ENCODE results near the gene NF1. TPM values are rescaled to one million over a fixed set of nuclear protein-coding genes. Genes with fewer than 3 reads are reported as not detected.
"Not testable (repeated sequence)": the region's sequence is repeated elsewhere in the genome, so short reads cannot be mapped to it uniquely, and the experiment has no call there.

NF1 gene
- total RNA-seq, 2 donors from 2014 or later: 27.6 to 44.4 TPM

DNA sequence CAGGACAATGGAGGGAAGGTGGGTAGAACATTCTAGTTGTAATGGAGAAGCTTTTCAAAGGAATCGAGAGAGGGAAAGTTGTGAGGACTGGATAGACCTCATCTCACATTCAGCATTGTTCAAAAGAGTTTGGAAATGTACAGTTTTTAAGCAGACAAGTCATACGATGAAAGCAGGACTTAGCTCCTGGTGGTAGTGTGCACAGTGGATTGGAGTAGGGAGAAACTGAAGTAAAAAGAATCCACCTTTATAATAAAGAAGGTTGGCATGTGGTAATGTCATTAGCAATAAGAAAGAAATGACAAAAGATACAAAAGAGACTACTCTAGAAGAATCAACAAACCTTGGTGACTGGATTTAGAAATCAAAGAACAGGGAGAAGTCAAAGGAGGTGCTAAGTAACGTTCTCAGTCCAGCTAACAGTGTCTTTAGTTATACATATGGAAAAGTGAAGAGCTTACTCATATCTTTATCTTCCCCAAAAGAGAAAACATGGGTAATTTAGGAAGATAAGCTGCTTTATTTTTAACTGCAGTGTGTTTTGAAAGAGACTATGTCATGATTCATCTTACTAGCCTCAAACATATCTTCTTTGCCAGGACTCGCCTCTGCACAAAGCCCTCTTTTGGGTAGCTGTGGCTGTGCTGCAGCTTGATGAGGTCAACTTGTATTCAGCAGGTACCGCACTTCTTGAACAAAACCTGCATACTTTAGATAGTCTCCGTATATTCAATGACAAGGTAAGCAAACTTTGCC, 245.3 kb downstream of the NF1 start:
- Mint-ChIP-seq H3K27ac (peak overlapping the region; percentile 7), H3K9me3 (no peaks in the 10 kb centered on the region), H3K4me1 (no peaks in the 10 kb centered on the region), H3K4me3 (no peak overlapping the region), H3K36me3 (ENCODE audit: low read depth) (peaks cover 40% of the 10 kb centered on the region), H3K27me3 (no peaks in the 10 kb centered on the region)
- no peak for ATAC-seq (replicated peaks)

DNA sequence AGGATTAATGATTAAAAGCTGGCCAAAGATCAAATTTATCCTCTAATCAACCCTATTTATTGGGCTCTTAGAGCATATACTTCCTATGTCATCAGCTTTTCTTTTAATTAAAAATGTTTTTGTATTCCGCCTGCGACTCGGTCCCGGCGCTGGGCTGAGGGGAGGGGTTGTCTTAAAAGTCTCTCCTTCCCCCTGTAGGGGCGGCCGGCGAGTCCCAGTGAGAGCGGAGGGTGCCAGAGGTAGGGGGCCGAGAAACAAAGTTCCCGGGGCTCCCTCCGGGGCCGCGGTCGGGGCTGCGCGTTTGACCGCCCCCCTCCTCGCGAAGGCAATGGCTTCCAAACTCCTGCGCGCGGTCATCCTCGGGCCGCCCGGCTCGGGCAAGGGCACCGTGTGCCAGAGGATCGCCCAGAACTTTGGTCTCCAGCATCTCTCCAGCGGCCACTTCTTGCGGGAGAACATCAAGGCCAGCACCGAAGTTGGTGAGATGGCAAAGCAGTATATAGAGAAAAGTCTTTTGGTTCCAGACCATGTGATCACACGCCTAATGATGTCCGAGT, 250.5 kb downstream of the NF1 start:
- H3K4me3 Mint-ChIP-seq, H3K27me3 Mint-ChIP-seq, H3K27ac Mint-ChIP-seq, H3K9me3 Mint-ChIP-seq, H3K4me1 Mint-ChIP-seq: not testable (repeated sequence)
- peak; percentile 26 for ATAC-seq (replicated peaks)
- peaks cover 32% of the 10 kb centered on the region for H3K36me3 Mint-ChIP-seq (ENCODE audit: low read depth)

DNA sequence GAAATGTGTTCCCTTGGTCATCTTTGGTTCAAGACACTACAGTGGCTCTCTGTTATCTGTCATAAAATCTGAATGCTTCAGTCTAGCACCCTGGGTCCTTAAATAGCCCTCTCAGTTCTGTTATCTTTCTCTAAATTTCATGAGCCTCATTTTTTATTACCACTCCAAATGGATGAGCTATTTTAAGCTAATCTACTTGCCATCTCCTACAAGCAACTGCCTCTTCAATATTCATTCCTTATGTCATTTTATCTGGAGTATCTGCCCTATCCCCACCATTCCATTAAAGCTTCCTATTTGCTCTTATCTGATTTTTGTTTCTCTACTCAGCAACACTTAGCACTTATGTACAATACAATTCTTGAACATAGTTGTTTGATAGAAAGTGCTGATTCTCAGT, 254.7 kb downstream of the NF1 start:
- H3K27me3 Mint-ChIP-seq: no peaks in the 10 kb centered on the region
- no peak for ATAC-seq (replicated peaks)
- no peaks in the 10 kb centered on the region for H3K4me1 Mint-ChIP-seq
- H3K36me3 Mint-ChIP-seq (ENCODE audit: low read depth): peaks cover 53% of the 10 kb centered on the region
- H3K9me3 Mint-ChIP-seq: no peaks in the 10 kb centered on the region
- no peak overlapping the region for H3K4me3 Mint-ChIP-seq
- H3K27ac Mint-ChIP-seq: no peak overlapping the region

DNA sequence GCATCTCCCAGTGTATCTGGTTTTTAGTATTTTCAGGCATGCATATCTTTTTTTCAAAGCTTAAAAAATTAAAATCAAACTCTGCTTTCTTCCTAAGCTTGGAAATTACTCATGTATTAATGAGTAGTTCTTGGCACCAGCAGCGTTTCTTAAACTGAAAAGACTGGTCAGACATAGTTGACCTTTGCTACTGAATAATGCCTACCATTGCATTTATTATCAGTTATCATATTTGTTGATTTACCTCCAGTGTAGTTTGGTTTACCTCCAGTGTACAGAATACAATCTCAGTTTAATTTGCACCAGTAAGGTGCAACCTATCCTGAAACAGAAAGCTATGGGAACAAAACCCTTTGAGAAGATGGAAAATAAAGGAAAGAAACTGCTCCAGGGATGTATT, 261.2 kb downstream of the NF1 start:
- peaks cover 75% of the 10 kb centered on the region for H3K36me3 Mint-ChIP-seq (ENCODE audit: low read depth)
- H3K9me3 Mint-ChIP-seq: no peaks in the 10 kb centered on the region
- no peak for ATAC-seq (replicated peaks)
- H3K27ac Mint-ChIP-seq: no peak overlapping the region
- no peaks in the 10 kb centered on the region for H3K4me1 Mint-ChIP-seq
- no peak overlapping the region for H3K4me3 Mint-ChIP-seq
- no peaks in the 10 kb centered on the region for H3K27me3 Mint-ChIP-seq

DNA sequence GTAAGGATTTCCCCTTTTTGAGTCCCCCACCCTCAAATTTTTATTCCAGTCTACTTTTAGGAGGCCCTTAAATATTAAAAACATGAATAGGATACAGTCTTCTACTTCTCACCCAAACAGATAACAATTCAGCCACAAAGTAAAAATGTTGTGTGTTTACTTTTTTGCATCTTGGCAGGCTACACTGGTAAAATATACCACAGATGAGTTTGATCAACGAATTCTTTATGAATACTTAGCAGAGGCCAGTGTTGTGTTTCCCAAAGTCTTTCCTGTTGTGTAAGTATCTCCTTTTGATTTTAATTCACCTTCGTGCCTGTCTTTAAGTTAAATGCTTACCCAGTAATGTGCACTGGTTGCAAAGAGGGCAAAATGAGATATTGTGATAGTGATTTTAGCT, 262.3 kb downstream of the NF1 start:
- no peaks in the 10 kb centered on the region for H3K9me3 Mint-ChIP-seq
- ATAC-seq (replicated peaks): no peak
- H3K4me1 Mint-ChIP-seq: no peaks in the 10 kb centered on the region
- H3K36me3 Mint-ChIP-seq (ENCODE audit: low read depth): peaks cover 76% of the 10 kb centered on the region
- no peaks in the 10 kb centered on the region for H3K27me3 Mint-ChIP-seq
- no peak overlapping the region for H3K4me3 Mint-ChIP-seq
- no peak overlapping the region for H3K27ac Mint-ChIP-seq

DNA sequence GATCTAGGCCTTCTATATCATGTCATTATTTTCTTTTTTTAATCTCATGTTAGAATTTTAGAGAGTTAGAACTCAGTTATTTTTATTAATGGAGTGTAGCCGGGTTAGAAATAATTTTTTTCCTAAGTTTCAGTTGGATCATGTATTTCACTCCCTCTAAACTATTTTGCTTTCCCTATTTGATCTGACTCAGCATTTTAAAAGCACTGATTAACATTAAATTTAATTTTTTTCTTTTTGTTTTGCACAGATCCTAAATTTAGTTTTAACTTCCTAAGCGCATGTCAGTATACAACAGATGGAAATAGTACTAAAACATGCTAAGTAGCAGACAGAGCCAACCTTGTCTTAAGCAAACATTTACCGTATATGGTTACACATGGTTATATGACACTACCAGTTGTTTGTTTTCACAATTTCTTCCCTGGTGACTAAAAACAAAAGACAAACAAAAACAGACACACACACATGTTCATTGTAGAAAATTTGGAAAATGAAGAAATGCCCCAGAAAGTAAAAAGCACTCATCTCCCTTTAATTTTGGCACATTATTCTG, 263.1 kb downstream of the NF1 start:
- peaks cover 77% of the 10 kb centered on the region for H3K36me3 Mint-ChIP-seq (ENCODE audit: low read depth)
- no peak overlapping the region for H3K4me3 Mint-ChIP-seq
- H3K27me3 Mint-ChIP-seq: no peaks in the 10 kb centered on the region
- ATAC-seq (replicated peaks): no peak
- no peaks in the 10 kb centered on the region for H3K9me3 Mint-ChIP-seq
- H3K27ac Mint-ChIP-seq: no peak overlapping the region
- no peaks in the 10 kb centered on the region for H3K4me1 Mint-ChIP-seq

DNA sequence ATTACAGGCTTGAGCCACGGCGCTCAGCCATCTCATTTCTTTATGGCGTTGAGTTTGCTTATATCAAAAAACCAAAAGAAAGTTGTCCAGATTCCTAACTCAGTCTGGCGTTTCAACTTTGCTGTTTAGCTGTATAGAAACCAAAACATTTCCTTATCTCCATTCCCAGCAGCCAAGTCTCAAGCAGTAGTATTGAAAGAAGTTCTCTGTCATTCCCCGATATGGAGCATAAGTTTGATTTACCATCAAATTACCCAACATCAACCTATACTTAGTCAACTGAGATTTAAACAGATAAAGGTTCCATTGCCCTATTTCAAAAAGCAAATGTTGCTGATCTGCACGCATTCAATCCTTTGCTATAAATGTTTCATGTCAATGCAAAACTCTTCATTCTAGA, 269.2 kb downstream of the NF1 start:
- Mint-ChIP-seq H3K4me1 (no peaks in the 10 kb centered on the region), H3K36me3 (ENCODE audit: low read depth) (peaks cover 49% of the 10 kb centered on the region), H3K27me3 (no peaks in the 10 kb centered on the region), H3K27ac (no peak overlapping the region), H3K4me3 (no peak overlapping the region), H3K9me3 (no peaks in the 10 kb centered on the region)
- no peak for ATAC-seq (replicated peaks)

DNA sequence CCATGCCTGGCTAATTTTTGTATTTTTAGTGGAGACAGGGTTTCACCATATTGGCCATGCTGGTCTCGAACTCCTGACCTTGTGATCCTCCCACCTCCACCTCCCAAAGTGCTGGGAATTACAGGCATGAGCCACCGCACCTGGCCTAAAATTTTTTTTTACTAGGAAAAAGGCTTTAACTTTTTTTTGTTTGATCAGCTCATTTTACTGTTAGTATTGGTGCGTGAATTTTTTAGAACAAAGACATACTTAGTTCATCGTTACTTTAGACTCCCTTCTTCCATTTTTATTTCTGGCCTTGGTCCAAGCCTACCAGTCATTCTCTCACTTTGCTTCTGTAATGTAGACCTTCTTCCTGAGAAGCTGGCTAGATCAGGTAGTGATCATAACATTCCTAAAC, 271.3 kb downstream of the NF1 start:
- H3K9me3 Mint-ChIP-seq: no peaks in the 10 kb centered on the region
- peaks cover 1% of the 10 kb centered on the region for H3K4me1 Mint-ChIP-seq
- H3K36me3 Mint-ChIP-seq (ENCODE audit: low read depth): peaks cover 29% of the 10 kb centered on the region
- no peak overlapping the region for H3K27ac Mint-ChIP-seq
- no peak for ATAC-seq (replicated peaks)
- H3K4me3 Mint-ChIP-seq: no peak overlapping the region
- H3K27me3 Mint-ChIP-seq: no peaks in the 10 kb centered on the region

DNA sequence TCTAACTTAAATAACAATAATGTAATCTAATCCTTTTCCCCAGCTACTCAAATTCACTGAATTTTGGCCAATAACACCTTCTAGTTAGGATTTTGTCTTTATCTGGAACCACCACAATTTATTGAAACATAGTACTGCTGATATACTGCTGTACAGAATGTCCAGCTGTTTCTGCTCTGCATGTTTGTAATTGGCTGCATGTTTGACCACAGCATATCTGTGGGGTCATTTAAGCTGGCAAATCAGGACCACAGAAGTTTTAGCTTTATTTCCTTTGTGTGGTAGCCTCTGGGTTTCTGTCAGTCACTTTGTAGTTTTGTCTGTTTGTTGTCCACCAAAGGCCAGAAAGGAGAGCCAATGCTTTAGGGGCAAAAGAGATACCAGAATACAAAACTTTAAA, 274.5 kb downstream of the NF1 start:
- Mint-ChIP-seq H3K4me1 (peaks cover 8% of the 10 kb centered on the region), H3K4me3 (no peak overlapping the region), H3K9me3 (no peaks in the 10 kb centered on the region), H3K27me3 (no peaks in the 10 kb centered on the region), H3K36me3 (ENCODE audit: low read depth) (peaks cover 9% of the 10 kb centered on the region), H3K27ac (no peak overlapping the region)
- no peak for ATAC-seq (replicated peaks)

DNA sequence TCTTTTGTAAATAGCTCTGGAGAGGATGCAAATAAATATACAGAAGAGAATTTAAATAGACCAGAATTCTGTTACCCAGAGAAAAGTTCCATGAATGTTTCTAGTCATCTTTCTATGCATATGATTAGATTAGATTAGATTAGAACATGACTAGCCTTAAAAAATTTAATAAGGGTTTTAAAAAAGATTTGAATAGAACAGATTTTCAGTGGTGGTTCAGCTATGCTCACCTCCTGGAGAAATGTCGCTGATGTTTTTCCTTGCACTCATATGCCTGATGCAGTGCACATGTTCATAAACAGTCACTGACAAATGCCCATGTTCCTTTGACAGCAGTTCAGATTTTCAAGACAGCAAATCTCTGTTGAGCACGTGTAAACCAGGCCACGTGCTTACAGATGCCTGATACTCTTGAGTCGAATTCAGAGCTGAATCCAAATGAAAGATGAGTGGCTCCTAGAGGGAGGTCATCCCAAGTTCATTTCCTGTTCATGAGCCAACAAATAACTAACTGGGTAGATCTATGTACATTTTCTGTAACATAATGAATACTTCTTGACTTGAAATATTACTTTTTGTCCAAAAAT, 276.8 kb downstream of the NF1 start:
- H3K36me3 Mint-ChIP-seq (ENCODE audit: low read depth): peaks cover 13% of the 10 kb centered on the region
- peaks cover 8% of the 10 kb centered on the region for H3K4me1 Mint-ChIP-seq
- peak overlapping the region; percentile 53 for H3K27ac Mint-ChIP-seq
- no peak overlapping the region for H3K4me3 Mint-ChIP-seq
- ATAC-seq (replicated peaks): peak; percentile 43
- H3K9me3 Mint-ChIP-seq: no peaks in the 10 kb centered on the region
- H3K27me3 Mint-ChIP-seq: no peaks in the 10 kb centered on the region

DNA sequence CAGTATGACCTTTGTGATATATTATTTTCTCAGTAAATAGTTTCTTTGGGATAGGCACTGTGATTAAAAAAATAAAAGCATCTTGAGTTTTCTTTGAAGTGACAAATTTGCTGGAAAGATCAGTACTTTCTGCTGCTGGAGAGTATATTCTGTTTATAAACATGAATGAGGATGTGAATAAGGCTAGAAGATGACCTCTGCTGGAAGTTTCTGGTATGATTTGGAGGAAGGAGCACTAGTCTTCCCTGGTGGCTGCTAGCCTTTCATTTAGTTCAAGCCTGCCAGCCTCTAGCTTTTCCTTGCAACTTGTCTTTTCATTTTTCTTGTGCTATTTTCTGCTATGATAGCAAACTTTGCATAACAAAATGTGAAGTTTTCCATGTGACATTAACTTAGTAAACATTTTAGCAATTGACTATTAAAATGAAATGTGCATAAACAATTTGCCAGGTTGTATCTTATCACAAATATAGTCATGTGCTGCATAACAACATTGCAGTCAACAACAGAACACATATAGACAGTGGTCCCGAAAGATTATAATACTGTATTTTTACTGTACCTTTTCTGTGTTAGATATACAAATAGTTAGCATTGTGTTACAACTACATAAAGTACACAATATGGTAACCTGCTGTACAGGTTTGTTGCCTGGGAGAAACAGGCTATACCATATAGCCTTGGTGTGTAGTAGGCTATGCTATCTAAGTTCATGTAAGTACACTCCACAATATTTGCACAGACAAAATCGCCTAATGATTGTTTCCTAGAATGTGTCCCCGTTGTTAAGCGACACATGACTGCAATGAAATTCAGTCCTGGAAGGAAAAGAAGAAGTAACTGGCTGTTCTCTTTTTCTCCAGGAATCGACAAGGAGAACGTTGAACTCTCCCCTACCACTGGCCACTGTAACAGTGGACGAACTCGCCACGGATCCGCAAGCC, 278.6 kb downstream of the NF1 start:
- Mint-ChIP-seq H3K4me1 (peaks cover 8% of the 10 kb centered on the region), H3K27me3 (no peaks in the 10 kb centered on the region), H3K9me3 (no peaks in the 10 kb centered on the region), H3K36me3 (ENCODE audit: low read depth) (peaks cover 13% of the 10 kb centered on the region), H3K27ac (no peak overlapping the region), H3K4me3 (no peak overlapping the region)
- peak; percentile 65 for ATAC-seq (replicated peaks)

DNA sequence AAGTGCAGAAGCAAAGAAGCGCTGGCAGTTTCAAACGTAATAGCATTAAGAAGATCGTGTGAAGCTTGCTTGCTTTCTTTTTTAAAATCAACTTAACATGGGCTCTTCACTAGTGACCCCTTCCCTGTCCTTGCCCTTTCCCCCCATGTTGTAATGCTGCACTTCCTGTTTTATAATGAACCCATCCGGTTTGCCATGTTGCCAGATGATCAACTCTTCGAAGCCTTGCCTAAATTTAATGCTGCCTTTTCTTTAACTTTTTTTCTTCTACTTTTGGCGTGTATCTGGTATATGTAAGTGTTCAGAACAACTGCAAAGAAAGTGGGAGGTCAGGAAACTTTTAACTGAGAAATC, 279.3 kb downstream of the NF1 start:
- no peaks in the 10 kb centered on the region for H3K9me3 Mint-ChIP-seq
- H3K4me3 Mint-ChIP-seq: no peak overlapping the region
- peaks cover 13% of the 10 kb centered on the region for H3K36me3 Mint-ChIP-seq (ENCODE audit: low read depth)
- H3K27ac Mint-ChIP-seq: no peak overlapping the region
- no peaks in the 10 kb centered on the region for H3K27me3 Mint-ChIP-seq
- peaks cover 8% of the 10 kb centered on the region for H3K4me1 Mint-ChIP-seq
- ATAC-seq (replicated peaks): no peak

DNA sequence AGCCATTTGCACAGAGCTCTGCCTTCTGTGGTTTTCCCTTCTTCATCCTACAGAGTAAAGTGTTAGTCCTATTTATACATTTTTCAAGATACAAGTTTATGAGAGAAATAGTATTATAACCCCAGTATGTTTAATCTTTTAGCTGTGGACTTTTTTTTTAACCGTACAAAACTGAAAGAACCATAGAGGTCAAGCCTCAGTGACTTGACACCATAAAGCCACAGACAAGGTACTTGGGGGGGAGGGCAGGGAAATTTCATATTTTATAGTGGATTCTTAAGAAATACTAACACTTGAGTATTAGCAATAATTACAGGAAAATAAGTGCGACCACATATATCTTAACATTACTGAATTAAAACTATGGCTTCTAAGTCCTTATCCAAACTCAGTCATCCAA, 279.7 kb downstream of the NF1 start:
- H3K27ac Mint-ChIP-seq: no peak overlapping the region
- H3K27me3 Mint-ChIP-seq: no peaks in the 10 kb centered on the region
- peaks cover 13% of the 10 kb centered on the region for H3K36me3 Mint-ChIP-seq (ENCODE audit: low read depth)
- H3K4me3 Mint-ChIP-seq: no peak overlapping the region
- peaks cover 8% of the 10 kb centered on the region for H3K4me1 Mint-ChIP-seq
- no peak for ATAC-seq (replicated peaks)
- H3K9me3 Mint-ChIP-seq: no peaks in the 10 kb centered on the region

DNA sequence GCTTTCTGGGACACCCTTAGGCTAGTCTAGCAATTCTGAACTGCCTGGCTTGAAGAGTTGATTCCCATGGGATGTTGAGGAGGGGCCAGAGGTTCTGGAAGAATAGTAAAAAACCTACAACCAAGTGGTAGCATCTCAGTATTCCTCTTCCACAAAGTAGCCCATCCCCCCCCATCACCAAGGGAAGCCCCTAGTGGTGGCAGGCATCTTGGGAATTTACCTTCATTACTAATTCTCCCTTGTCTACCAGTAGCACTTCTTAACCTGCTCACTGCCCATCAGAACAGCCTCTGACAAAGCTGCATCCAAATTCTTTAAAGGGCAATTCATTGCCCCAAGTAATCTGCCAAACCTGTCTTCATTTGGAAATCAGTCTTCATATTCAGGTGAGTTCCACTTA, 283.9 kb downstream of the NF1 start:
- peaks cover 13% of the 10 kb centered on the region for H3K36me3 Mint-ChIP-seq (ENCODE audit: low read depth)

More for the DNA sequence above, 283.9 kb downstream of the NF1 start:
- ATAC-seq (replicated peaks): no peak
- Mint-ChIP-seq H3K9me3 (no peaks in the 10 kb centered on the region), H3K27ac (no peak overlapping the region), H3K27me3 (no peaks in the 10 kb centered on the region), H3K4me3 (no peak overlapping the region), H3K4me1 (no peaks in the 10 kb centered on the region)
